Stimulated activated CD8-positive, alpha-beta memory T cell treated with anti-CD3 and anti-CD28 coated beads, Interleukin-7, amount 100 ng/mL, for 4 hours (primary cell): Measurements from ENCODE around the gene MEMO1.
"Not testable (repeated sequence)": the region's sequence is repeated elsewhere in the genome, so short reads cannot be mapped to it uniquely, and the experiment has no call there.

Experiments used
- DNase-seq, 2 donors: peaks; one replicate each; pipeline ENCODE4 v3.0.0-alpha.2; 2020; ENCODE audit warnings: low read depth in 2 of 2

The MEMO1 gene

GRCh38 chr2:31907491-31907890, 103.3 kb downstream of the MEMO1 start:
- DNase-seq, result not testable (repeated sequence)

GRCh38 chr2:31903109-31903780, 107.6 kb downstream of the MEMO1 start:
- no peak for DNase-seq

- DNase-seq, result no peak
Observed at GRCh38 chr2:31901900-31902299, 108.9 kb downstream of the MEMO1 start.

GRCh38 chr2:31900156-31900555, 110.7 kb downstream of the MEMO1 start:
- DNase-seq, result not testable (repeated sequence)

GRCh38 chr2:31898346-31898745, 112.5 kb downstream of the MEMO1 start:
- DNase-seq, result not testable (repeated sequence)

GRCh38 chr2:31897340-31897739, 113.5 kb downstream of the MEMO1 start:
- DNase-seq, result not testable (repeated sequence)

GRCh38 chr2:31896293-31896692, 114.5 kb downstream of the MEMO1 start:
- no peak for DNase-seq

GRCh38 chr2:31894656-31895055, 116.2 kb downstream of the MEMO1 start:
- DNase-seq, result no peak

- DNase-seq, result no peak
Observed at GRCh38 chr2:31893094-31893493, 117.7 kb downstream of the MEMO1 start.

GRCh38 chr2:31889044-31889443, 121.8 kb downstream of the MEMO1 start:
- no peak for DNase-seq

- DNase-seq, result no peak
Observed at GRCh38 chr2:31888550-31888949, 122.3 kb downstream of the MEMO1 start.

GRCh38 chr2:31886700-31887099, 124.1 kb downstream of the MEMO1 start:
- DNase-seq, result no peak

- no peak for DNase-seq
Observed at GRCh38 chr2:31877008-31877407, 133.8 kb downstream of the MEMO1 start.

- DNase-seq, result no peak
Observed at GRCh38 chr2:31874071-31874470, 136.7 kb downstream of the MEMO1 start.

GRCh38 chr2:31865215-31865614, 145.6 kb downstream of the MEMO1 start:
- no peak for DNase-seq

GRCh38 chr2:31863867-31864266, 146.9 kb downstream of the MEMO1 start:
- DNase-seq, result no peak

- not testable (repeated sequence) for DNase-seq
Observed at GRCh38 chr2:31863015-31863656, 147.7 kb downstream of the MEMO1 start.

GRCh38 chr2:31859959-31860358, 150.8 kb downstream of the MEMO1 start:
- no peak for DNase-seq

GRCh38 chr2:31853521-31853920, 157.3 kb downstream of the MEMO1 start:
- no peak for DNase-seq

GRCh38 chr2:31842150-31842549, 168.7 kb downstream of the MEMO1 start:
- DNase-seq, result not testable (repeated sequence)

- DNase-seq, result no peak
Observed at GRCh38 chr2:31835450-31835849, 175.4 kb downstream of the MEMO1 start.

GRCh38 chr2:31832363-31832762, 178.4 kb downstream of the MEMO1 start:
- no peak for DNase-seq

- DNase-seq, result no peak
Observed at GRCh38 chr2:31831585-31831984, 179.2 kb downstream of the MEMO1 start.

- no peak for DNase-seq
Observed at GRCh38 chr2:31828891-31829290, 181.9 kb downstream of the MEMO1 start.
